CD4-positive, alpha-beta T cell (primary cell): ENCODE results near the gene CDH5. TPM values are rescaled to one million over a fixed set of nuclear protein-coding genes. Genes with fewer than 3 reads are reported as not detected.

Source experiments
- ATAC-seq: fragments of 200-7000 bp; cut with Tn5 transposase; one replicate; pipeline ENCODE4 v1.10.0; 2022; ENCODE audit warnings: mild to moderate bottlenecking; ENCODE audit not compliant: poor library complexity
- CTCF ChIA-PET: fragments of 350-600 bp; sonication (Branson Sonifier 250); formaldehyde crosslinking; loops from one replicate; lab custom pipeline; 2021; ENCODE audit warnings: antibody characterized with exemption, inconsistent platforms; lab: Charles Lee
- POLR2A ChIA-PET: fragments of 350-600 bp; sonication (Branson Sonifier 250); formaldehyde crosslinking; loops from one replicate; lab custom pipeline; 2021; ENCODE audit warnings: antibody characterized with exemption, inconsistent platforms; lab: Charles Lee
- DNase-seq, 14 experiments: peaks; one replicate each; pipeline ENCODE4 v3.0.0-alpha.2; 2013 to 2020; ENCODE audit warnings: mixed read lengths in 2 of 14
- H3K27ac ChIP-seq, 2 donors: one replicate each; pipeline versions ENCODE4 v1.5.1 to v1.7.0; 2013; ENCODE audit warnings: low read length in 2 of 2, low read depth in 1 of 2, mild to moderate bottlenecking in 1 of 2
- H3K27me3 ChIP-seq, 2 experiments: 1 replicate in 1 of 2; 2 replicates in 1 of 2; pipeline versions ENCODE4 v1.6.1 to v1.7.0; 2013; ENCODE audit warnings: low read length in 2 of 2, control low read depth in 1 of 2, mild to moderate bottlenecking in 1 of 2, moderate library complexity in 1 of 2; ENCODE audit not compliant: insufficient read depth in 2 of 2, control insufficient read depth in 1 of 2
- H3K36me3 ChIP-seq: one replicate; pipeline ENCODE4 v1.6.1; 2013; ENCODE audit warnings: low read length, control low read depth; ENCODE audit not compliant: insufficient read depth
- H3K4me1 ChIP-seq: one replicate; pipeline ENCODE4 v1.6.1; 2013; ENCODE audit warnings: low read length, control low read depth; ENCODE audit not compliant: insufficient read depth
- H3K4me3 ChIP-seq: one replicate; pipeline ENCODE4 v1.5.1; 2013; ENCODE audit warnings: mild to moderate bottlenecking, low read length, moderate library complexity
- H3K9me3 ChIP-seq, 2 experiments: 1 replicate in 1 of 2; 2 replicates in 1 of 2; pipeline versions ENCODE4 v1.6.1 to v1.7.0; 2013; ENCODE audit warnings: low read length in 2 of 2, mild to moderate bottlenecking in 2 of 2, control low read depth in 1 of 2, moderate library complexity in 1 of 2; ENCODE audit not compliant: control insufficient read depth in 1 of 2, insufficient read depth in 1 of 2
- H3K27ac Mint-ChIP-seq: one replicate; pipeline ENCODE4 v1.8.0; 2020; ENCODE audit warnings: mixed read lengths
- H3K27me3 Mint-ChIP-seq: one replicate; pipeline ENCODE4 v1.8.0; 2021; ENCODE audit warnings: mixed read lengths
- H3K36me3 Mint-ChIP-seq: one replicate; pipeline ENCODE4 v1.8.0; 2021; ENCODE audit warnings: low read depth, mixed read lengths
- H3K4me1 Mint-ChIP-seq: one replicate; pipeline ENCODE4 v1.8.0; 2021; ENCODE audit warnings: low read depth, mixed read lengths
- H3K4me3 Mint-ChIP-seq: one replicate; pipeline ENCODE4 v1.8.0; 2020; ENCODE audit warnings: mild to moderate bottlenecking, mixed read lengths
- H3K9me3 Mint-ChIP-seq: one replicate; pipeline ENCODE4 v1.8.0; 2020; ENCODE audit warnings: mixed read lengths
- intact Hi-C, 2 experiments: fragments of 100-400 bp; cut with DNase I in 1 of 2; cut with micrococcal nuclease in 1 of 2; formaldehyde crosslinking; loops; one replicate each; pipeline versions ENCODE4 v1.15.1 to v1.9.0; 2023 to 2025; cut with DNase I, micrococcal nuclease
- total RNA-seq, 174 experiments: library from RNA in 2 of 174; stranded (reverse) in 2 of 174; gene quantifications; one replicate each; pipeline ENCODE4 v1.2.3 and lab custom pipeline; 2021 to 2026
- TF ChIP-seq, protein P1 (sequence below): fragments of 200-600 bp; IDR thresholded peaks from one replicate; pipeline ENCODE4 v1.8.0; 2022; ENCODE audit warnings: antibody characterized with exemption, mild to moderate bottlenecking

The CDH5 gene
- total RNA-seq, 2 experiments from 2014 or later = not detected

DNA sequence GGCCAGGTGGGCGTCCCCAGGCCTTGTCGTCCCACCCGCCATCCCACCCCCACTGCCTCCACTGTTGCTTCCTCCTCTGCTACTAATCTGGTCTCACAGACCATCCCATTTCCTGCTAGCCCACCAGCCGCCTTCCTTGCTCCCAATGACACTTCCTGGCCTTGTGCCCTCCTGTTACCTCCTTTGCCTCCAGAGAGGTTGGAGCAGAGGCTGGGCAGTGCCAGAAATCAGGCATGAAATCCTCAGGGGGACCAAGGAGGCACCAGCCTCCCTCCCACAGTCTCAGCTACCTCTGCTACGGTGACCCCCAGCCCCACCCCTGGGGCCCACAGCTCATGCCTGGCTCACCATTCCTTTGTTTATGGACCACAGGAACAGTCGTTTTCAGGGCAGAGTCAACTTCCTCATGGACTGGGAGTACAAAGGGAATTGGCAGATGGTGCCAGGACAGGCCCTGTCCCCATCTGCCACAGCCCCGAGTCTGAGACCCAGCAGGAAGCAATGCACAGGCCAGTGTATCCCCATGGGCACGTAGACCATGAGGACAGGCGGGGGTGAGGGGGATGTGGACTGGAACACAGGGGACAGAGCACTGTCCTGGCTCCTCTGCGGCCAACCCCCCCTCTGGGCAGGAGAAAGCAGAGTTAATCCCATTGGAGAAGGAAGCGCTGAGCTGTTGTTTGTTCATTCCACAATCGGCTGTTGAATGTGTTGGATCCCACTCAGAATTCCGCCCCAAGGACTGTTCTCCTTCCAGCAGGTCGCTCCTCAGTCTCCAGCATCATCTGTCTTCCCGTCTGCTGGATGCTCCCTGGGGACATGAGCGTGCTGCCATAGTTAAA is 2.2 kb upstream of the CDH5 start:
- intact Hi-C loops = no loop called here
- H3K36me3 ChIP-seq = no peaks in the 10 kb centered on the region
- ChIA-PET POLR2A (no interaction called here), CTCF (no interaction called here)
- H3K4me3 ChIP-seq = no peak overlapping the region
- Mint-ChIP-seq H3K4me1 (no peaks in the 10 kb centered on the region), H3K27ac (no peak overlapping the region), H3K9me3 (no peaks in the 10 kb centered on the region), H3K27me3 (peaks cover 64% of the 10 kb centered on the region), H3K36me3 (no peaks in the 10 kb centered on the region), H3K4me3 (no peak overlapping the region)
- DNase-seq (no peak), ATAC-seq (no peak)
- peaks cover 9% of the 10 kb centered on the region for H3K4me1 ChIP-seq
- no peak overlapping the region for H3K27ac ChIP-seq
- TF ChIP-seq, protein P1, sequence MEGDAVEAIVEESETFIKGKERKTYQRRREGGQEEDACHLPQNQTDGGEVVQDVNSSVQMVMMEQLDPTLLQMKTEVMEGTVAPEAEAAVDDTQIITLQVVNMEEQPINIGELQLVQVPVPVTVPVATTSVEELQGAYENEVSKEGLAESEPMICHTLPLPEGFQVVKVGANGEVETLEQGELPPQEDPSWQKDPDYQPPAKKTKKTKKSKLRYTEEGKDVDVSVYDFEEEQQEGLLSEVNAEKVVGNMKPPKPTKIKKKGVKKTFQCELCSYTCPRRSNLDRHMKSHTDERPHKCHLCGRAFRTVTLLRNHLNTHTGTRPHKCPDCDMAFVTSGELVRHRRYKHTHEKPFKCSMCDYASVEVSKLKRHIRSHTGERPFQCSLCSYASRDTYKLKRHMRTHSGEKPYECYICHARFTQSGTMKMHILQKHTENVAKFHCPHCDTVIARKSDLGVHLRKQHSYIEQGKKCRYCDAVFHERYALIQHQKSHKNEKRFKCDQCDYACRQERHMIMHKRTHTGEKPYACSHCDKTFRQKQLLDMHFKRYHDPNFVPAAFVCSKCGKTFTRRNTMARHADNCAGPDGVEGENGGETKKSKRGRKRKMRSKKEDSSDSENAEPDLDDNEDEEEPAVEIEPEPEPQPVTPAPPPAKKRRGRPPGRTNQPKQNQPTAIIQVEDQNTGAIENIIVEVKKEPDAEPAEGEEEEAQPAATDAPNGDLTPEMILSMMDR = no peak
- peaks cover 0 to 12% of the 10 kb centered on the region in 2 experiments for H3K9me3 ChIP-seq
- H3K27me3 ChIP-seq = peaks cover 12 to 32% of the 10 kb centered on the region in 2 experiments

DNA sequence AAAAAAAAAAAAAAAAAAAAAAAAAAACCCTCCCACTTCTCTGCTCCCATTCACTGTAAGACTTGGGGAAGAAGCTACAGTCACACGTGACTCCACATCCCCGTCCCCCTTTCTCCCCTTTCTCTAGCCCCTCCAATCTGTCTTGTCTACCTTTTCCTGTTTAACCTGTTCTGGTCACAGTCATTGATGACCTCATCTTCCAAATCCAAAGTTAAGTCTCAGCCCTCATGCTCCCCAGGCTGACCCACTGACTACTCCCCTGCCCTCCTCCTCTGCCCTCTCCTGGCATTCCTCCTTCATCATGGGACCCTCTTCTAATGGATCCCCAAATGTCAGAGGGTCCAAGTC is 1.6 kb upstream of the CDH5 start:
- ATAC-seq (no peak), DNase-seq (no peak)
- Histone ChIP-seq H3K4me3 (no peak overlapping the region), H3K27ac (no peak overlapping the region), H3K4me1 (peaks cover 9% of the 10 kb centered on the region), H3K36me3 (no peaks in the 10 kb centered on the region), H3K27me3 (peaks cover 12 to 32% of the 10 kb centered on the region in 2 experiments), H3K9me3 (peaks cover 0 to 12% of the 10 kb centered on the region in 2 experiments)
- Mint-ChIP-seq H3K4me3 (no peak overlapping the region), H3K4me1 (no peaks in the 10 kb centered on the region), H3K9me3 (no peaks in the 10 kb centered on the region), H3K27me3 (peaks cover 58% of the 10 kb centered on the region), H3K27ac (no peak overlapping the region), H3K36me3 (no peaks in the 10 kb centered on the region)
- ChIA-PET POLR2A (no interaction called here), CTCF (no interaction called here)
- TF ChIP-seq, protein P1 = no peak
- intact Hi-C loops = no loop called here

DNA sequence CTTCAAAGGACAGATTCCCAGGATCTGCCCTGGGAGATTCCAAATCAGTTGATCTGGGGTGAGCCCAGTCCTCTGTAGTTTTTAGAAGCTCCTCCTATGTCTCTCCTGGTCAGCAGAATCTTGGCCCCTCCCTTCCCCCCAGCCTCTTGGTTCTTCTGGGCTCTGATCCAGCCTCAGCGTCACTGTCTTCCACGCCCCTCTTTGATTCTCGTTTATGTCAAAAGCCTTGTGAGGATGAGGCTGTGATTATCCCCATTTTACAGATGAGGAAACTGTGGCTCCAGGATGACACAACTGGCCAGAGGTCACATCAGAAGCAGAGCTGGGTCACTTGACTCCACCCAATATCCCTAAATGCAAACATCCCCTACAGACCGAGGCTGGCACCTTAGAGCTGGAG is 840 bp upstream of the CDH5 start:
- CTCF ChIA-PET = no interaction called here
- H3K27me3 ChIP-seq = peaks cover 8 to 31% of the 10 kb centered on the region in 2 experiments
- H3K36me3 ChIP-seq = no peaks in the 10 kb centered on the region
- H3K9me3 ChIP-seq = peaks cover 0 to 12% of the 10 kb centered on the region in 2 experiments
- intact Hi-C loops = no loop called here
- H3K27ac ChIP-seq = no peak overlapping the region
- DNase-seq = no peak
- no peaks in the 10 kb centered on the region for H3K36me3 Mint-ChIP-seq
- H3K27me3 Mint-ChIP-seq = peaks cover 57% of the 10 kb centered on the region
- ATAC-seq = no peak
- H3K4me1 ChIP-seq = peaks cover 7% of the 10 kb centered on the region
- no peak overlapping the region for H3K4me3 ChIP-seq
- H3K27ac Mint-ChIP-seq = no peak overlapping the region
- TF ChIP-seq, protein P1 = no peak
- no peaks in the 10 kb centered on the region for H3K9me3 Mint-ChIP-seq
- POLR2A ChIA-PET = no interaction called here
- H3K4me3 Mint-ChIP-seq = no peak overlapping the region
- H3K4me1 Mint-ChIP-seq = no peaks in the 10 kb centered on the region
